22Rv1 (cell line): ENCODE data around the gene ZNF107.

Source experiments
- H3K27ac ChIP-seq: fragments of 450-650 bp; 2 replicates; pipeline ENCODE4 v1.5.1; 2017
- ZFX ChIP-seq: fragments of 450-650 bp; IDR thresholded peaks from 2 replicates; pipeline ENCODE4 v1.6.1; 2017; ENCODE audit warnings: antibody characterized with exemption, borderline replicate concordance
- TF ChIP-seq, protein P1 (sequence below): fragments of 450-650 bp; IDR thresholded peaks from 2 replicates; pipeline ENCODE4 v1.5.1; 2017; ENCODE audit warnings: mild to moderate bottlenecking

ZNF107 gene

DNA sequence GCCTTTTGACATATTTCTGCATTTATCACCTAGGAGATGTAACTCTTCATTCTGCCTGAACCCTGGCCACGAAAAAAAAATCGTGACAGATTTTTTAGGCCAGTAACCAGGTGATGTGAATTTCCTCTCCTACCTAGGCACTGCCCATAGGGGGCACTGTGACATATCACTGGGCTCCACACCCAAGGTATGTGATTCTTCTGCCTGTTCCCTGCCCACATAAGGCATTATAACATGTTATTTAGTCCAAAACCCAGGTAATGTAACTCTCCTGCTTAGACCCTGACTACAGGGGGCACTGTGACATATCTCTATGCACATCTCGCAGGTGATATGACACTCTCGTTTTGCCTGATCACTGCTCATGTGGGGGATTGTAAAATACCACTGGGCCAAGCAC, 29.5 kb upstream of the ZNF107 start:
- H3K27ac ChIP-seq = no peak overlapping the region
- TF ChIP-seq, protein P1, sequence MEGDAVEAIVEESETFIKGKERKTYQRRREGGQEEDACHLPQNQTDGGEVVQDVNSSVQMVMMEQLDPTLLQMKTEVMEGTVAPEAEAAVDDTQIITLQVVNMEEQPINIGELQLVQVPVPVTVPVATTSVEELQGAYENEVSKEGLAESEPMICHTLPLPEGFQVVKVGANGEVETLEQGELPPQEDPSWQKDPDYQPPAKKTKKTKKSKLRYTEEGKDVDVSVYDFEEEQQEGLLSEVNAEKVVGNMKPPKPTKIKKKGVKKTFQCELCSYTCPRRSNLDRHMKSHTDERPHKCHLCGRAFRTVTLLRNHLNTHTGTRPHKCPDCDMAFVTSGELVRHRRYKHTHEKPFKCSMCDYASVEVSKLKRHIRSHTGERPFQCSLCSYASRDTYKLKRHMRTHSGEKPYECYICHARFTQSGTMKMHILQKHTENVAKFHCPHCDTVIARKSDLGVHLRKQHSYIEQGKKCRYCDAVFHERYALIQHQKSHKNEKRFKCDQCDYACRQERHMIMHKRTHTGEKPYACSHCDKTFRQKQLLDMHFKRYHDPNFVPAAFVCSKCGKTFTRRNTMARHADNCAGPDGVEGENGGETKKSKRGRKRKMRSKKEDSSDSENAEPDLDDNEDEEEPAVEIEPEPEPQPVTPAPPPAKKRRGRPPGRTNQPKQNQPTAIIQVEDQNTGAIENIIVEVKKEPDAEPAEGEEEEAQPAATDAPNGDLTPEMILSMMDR = peak; percentile 70
- no peak for TF ChIP-seq ZFX

DNA sequence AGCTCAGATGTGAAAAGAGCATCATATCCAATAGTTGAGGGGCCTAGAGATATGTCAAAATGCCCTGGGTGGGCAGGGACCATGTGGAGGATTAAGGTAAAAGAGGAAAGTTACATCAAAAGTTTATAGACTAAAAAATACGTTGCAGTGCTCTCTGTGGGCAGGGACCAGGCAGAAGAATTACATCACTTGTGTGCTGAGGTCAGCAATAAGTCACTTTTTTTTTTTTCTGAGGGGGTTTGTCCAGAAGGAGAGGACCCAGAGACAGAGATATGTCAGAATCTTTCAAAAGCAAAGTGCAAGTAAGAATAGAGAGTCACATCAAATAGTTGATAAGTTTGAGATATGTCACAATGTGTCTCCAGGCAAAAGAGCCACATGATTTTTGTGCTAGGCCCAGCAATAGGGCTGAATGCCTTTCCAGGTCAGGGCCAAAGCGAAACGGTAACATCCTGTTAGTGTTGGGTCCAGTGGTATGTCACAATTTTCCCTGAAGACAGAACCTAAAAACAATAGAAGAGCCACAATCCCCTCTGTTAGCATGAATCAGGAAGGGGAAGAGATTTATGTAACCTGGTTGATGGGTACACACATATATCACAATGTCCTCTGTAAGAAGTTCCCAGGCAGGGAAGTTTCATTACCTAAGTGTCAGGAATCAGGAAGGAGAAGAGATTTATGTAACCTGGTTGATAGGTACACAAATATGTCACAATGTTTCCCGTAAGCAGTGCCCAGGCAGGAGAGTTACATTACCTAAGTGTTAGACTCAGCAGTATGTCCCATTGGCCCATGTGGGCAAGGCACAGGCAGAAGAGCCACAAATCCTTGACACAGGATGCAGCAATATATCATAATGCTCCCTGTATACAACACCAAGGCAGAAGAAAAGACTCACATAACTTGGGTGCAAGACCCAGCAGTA, 28.1 kb upstream of the ZNF107 start:
- no peak overlapping the region for H3K27ac ChIP-seq
- TF ChIP-seq, protein P1 = no peak
- no peak for TF ChIP-seq ZFX

DNA sequence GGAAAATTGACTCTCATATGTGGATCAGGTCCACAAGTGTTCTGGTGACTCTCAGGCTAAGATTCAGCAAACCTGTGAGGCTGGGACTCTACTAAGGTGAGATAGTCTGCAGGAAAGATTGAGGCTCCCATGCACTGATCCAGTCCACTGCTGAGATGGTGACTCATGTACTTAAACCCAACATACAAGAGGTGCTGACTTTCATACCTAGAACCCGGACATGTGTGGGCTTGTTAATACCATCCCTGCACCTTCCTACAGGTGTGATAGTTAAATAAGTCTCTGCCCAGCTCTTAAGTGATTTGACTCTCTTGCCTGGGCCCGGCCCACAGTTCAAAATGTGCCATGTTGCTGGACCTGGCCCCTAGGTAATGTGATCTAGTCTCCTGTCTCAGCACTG, 27.1 kb upstream of the ZNF107 start:
- no peak overlapping the region for H3K27ac ChIP-seq
- TF ChIP-seq ZFX = no peak
- TF ChIP-seq, protein P1 = no peak

DNA sequence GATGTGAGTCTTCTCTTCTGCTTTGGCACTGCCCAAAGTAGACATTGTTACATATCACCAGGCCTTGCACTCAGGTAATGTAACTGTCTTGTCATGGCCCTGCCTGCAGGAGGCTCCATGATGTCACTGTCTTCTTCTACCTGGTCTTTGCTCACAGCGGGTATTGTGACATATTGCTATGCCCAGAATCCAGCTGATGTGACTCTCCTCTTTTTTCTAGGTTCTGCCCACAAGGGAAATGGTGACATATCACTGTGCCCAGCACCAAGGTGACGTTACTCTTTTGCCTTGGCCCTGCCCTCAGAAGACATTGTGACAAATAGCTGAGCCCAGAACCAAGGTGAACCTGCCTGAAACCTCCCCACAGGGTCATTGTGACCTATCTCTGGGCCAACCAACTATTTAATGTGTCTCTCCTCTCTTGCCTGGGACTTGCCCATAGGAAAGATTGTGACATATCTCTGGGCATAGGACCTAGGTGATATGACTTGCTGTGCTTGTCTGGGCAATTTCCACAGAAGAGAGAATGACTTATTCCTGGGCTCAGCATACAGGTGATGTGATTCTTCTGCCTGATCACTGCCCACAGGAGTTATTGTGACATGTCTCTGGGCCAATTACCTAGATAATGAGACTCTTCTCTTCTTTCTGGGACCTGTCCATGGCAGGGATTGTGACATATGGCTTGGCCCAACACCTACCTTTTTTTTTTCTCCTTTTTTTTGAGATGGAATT, 26.5 kb upstream of the ZNF107 start:
- no peak overlapping the region for H3K27ac ChIP-seq
- TF ChIP-seq ZFX = no peak
- TF ChIP-seq, protein P1 = 0 out of 2 replicates have a peak, but pooled peaks have one; percentile 10

DNA sequence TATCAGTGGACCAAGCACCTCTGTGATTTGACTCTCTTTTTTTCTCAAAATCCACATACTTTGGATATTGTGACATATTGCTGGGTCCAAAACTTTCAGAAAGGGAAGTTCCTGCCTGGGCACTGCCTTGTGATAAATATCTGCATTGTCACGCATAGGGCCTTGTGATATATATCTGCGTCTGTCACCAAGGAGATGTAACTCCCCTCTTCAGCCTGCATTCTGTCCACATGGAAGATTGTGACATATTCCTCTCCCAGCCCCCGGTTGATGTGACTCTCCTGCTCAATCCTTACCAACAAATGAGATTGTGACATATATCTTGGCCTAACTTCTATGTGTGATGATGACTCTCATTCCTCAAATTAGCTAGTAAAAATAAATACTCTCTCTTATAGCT, 25.4 kb upstream of the ZNF107 start:
- H3K27ac ChIP-seq = no peak overlapping the region
- TF ChIP-seq, protein P1 = no peak
- no peak for TF ChIP-seq ZFX

DNA sequence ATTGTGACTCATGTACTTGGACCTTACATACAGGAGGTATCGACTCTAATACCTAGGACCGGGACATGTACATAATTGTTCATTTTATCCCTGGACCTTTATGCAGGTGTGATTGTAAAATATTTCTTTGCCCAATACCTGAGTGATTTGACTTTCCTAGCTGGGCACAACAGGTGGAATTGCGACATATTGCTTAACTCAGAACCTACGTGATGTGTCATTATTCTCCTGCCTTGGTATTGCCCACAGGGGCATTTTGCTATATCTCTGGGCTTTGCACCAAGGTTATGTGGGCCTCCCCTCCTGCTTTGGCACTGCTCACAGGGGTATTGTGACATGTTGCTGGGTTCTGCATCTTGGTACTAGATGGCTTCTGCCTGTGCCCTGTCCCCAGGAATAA, 23.9 kb upstream of the ZNF107 start:
- H3K27ac ChIP-seq = no peak overlapping the region
- TF ChIP-seq, protein P1 = no peak
- no peak for TF ChIP-seq ZFX

DNA sequence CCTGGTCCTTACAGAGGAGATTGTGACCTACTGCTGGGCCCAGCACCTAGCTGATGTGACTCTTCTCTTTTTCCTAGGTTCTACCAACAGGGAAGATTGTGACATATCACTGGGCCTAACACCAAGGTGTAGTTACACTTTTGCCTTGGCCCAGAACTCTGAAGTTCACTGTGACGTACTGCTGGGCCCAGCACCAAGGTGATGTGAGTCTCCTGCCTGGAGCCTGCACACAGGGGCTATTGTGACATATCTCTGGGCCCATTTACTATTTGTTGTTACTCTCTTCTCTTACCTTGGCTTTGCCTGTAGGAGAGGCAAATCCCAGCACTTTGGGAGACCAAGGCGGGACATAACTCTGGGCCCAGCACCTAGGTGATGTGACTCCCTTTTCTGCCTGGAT, 23.1 kb upstream of the ZNF107 start:
- no peak overlapping the region for H3K27ac ChIP-seq
- no peak for TF ChIP-seq ZFX
- TF ChIP-seq, protein P1 = no peak
